ENCODE results near the gene HAUS3. TPM values are rescaled to one million over a fixed set of nuclear protein-coding genes. Genes with fewer than 3 reads are reported as not detected.

The HAUS3 gene
- total and polyA plus RNA-seq, 10 of the 15 experiments (the other 5 are each of a cell fraction or from before 2014, with no cell fraction given) = 4.2 to 23.9 (median 12.3) TPM

DNA sequence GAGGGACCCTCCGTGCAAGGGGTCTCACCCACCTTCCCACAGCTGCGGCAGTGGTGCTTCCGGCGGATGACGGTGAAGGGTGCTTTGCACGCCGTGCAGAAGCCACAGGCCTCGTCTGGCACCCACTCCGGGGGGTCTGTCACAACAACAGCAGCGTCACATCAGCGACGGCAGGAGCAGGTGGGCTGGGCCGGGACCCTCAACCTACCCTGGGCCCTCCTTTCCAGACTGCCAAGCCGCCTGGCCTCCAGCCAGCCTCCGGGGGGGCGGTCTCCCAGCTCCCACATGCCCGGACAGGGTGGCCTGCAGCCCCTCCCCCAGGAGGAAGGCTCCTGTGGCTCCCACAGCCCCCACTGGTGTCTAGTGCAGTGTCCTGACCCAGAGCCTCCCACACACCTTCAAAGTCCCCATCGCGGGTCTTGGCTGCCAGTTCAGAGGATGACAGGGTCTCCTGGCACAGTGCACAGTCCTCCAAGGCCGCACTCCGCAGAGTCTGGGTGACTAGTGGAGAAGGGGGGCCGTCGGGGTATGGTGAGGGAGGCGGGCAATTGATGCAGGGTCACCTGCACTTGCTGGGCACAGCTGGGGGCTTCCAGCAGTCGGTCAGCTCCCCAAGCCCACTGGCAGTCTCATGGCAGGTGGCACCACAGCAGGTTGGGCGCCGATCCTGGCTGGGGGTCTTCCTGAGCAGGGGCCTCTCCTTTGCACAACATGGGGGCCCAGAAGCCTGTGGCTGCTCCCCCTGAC, 29.5 kb upstream of the HAUS3 start:
- TF ChIP-seq NFIC (IDR thresholded peaks at IDR 0.05; ENCODE audit: low read depth, low read length) = no peak
- no peak for TF ChIP-seq REST (IDR thresholded peaks at IDR 0.05; ENCODE audit: low read depth, low read length)
- no peak for TF ChIP-seq HDAC2 (IDR thresholded peaks at IDR 0.05)
- no peak for TF ChIP-seq DPF2 (IDR thresholded peaks at IDR 0.05)
- TF ChIP-seq KDM1A (IDR thresholded peaks at IDR 0.05; ENCODE audit: borderline replicate concordance) = no peak
- no peak for TF ChIP-seq MTA2 (IDR thresholded peaks at IDR 0.05; ENCODE audit: low read depth)
- no peak for TF ChIP-seq SIX5 (IDR thresholded peaks at IDR 0.05; ENCODE audit: low read depth, low read length, severe bottlenecking)
- no peak for TF ChIP-seq NFYB (IDR thresholded peaks at IDR 0.05; ENCODE audit: insufficient read depth, low read depth, low read length)
- no peak for TF ChIP-seq MAX (IDR thresholded peaks at IDR 0.05; ENCODE audit: low read depth, low read length)
- no peak for TF ChIP-seq MYC (IDR thresholded peaks at IDR 0.05; ENCODE audit: insufficient read depth, insufficient read length, insufficient replicate concordance, low read length, severe bottlenecking)
- no peak for TF ChIP-seq SMC3 (IDR thresholded peaks at IDR 0.05; ENCODE audit: borderline replicate concordance, low read length)
- no peak for TF ChIP-seq NFYA (IDR thresholded peaks at IDR 0.05; ENCODE audit: borderline replicate concordance, low read depth, low read length)
- TF ChIP-seq EED (IDR thresholded peaks at IDR 0.05; ENCODE audit: low read depth) = no peak
- CTCF ChIA-PET = no interaction called here
- in situ Hi-C loops (cut with MboI) (no loop called here), intact Hi-C loops (cut with micrococcal nuclease; ENCODE audit: unreplicated experiment) (no loop called here)
- ATAC-seq (no peak), FAIRE-seq (no peak), DNase-seq (ENCODE audit: low read depth, low spot score) (no peak)
- H3K4me1 ChIP-seq (ENCODE audit: control insufficient read depth, insufficient read depth, low read length) = no peaks in the 10 kb centered on the region
- POLR2A ChIA-PET = no interaction called here
- H3K4me2 ChIP-seq (ENCODE audit: control insufficient read depth, insufficient read depth) = no peak overlapping the region
- no peaks in the 10 kb centered on the region for H4K20me1 ChIP-seq (ENCODE audit: control insufficient read depth, insufficient read depth)
- H3K79me2 ChIP-seq (ENCODE audit: control insufficient read depth, insufficient read depth, low read length) = no peaks in the 10 kb centered on the region
- H3K27ac ChIP-seq (ENCODE audit: control insufficient read depth, insufficient read depth) = no peak overlapping the region
- H3K9me3 ChIP-seq (replicated peaks; ENCODE audit: control insufficient read depth, insufficient read depth, low read length) = no peaks in the 10 kb centered on the region
- RAD21 ChIA-PET (ENCODE audit: unreplicated experiment) = no interaction called here
- no TSS peak for BruUV-seq (replicated peaks)
- no peak overlapping the region for H3K4me3 ChIP-seq
- no peak overlapping the region for H2AFZ ChIP-seq (ENCODE audit: control insufficient read depth, low read depth, low read length)
- H3K9ac ChIP-seq (ENCODE audit: control insufficient read depth, insufficient read depth, low read length) = no peak overlapping the region
- SMC1A ChIA-PET (ENCODE audit: uncharacterized antibody, unreplicated experiment) = no interaction called here
- no peaks in the 10 kb centered on the region for H3K36me3 ChIP-seq (ENCODE audit: control insufficient read depth in 2 of 2, insufficient read depth in 2 of 2, low read length in 1 of 2)
- 63% methylated on average over 27 of the region's 27 CpGs for WGBS (ENCODE audit: insufficient coverage, insufficient replicate concordance, low lambda C conversion rate, missing lambda C conversion rate)
- H3K27me3 ChIP-seq (replicated peaks in 1 of 2; ENCODE audit: control insufficient read depth in 2 of 2, insufficient read depth in 2 of 2, low read length in 1 of 2) = no peaks in the 10 kb centered on the region

Measured in GM12878 (cell line).